Measurements from ENCODE around the gene FREM2. TPM values are rescaled to one million over a fixed set of nuclear protein-coding genes. Genes with fewer than 3 reads are reported as not detected.

The FREM2 gene
- total RNA-seq, 1 experiment from 2014 or later: 3.8 TPM

- no TSS peak for BruUV-seq (replicated peaks)
Measured at GRCh38 chr13:38880397-38880796, 193.5 kb downstream of the FREM2 start.

GRCh38 chr13:38883783-38884182 lies 196.9 kb downstream of the FREM2 start:
- BruUV-seq (replicated peaks): no TSS peak
- Histone ChIP-seq H3K27ac (ENCODE audit: low read depth, low read length, poor library complexity, severe bottlenecking) (no peak overlapping the region), H3K9me3 (ENCODE audit: low read depth, low read length, poor library complexity, severe bottlenecking) (no peaks in the 10 kb centered on the region), H3K4me3 (ENCODE audit: low read depth, low read length, poor library complexity, severe bottlenecking) (no peak overlapping the region), H3K27me3 (replicated peaks; ENCODE audit: insufficient read depth, low read depth, low read length, poor library complexity) (no peaks in the 10 kb centered on the region), H3K36me3 (ENCODE audit: insufficient read depth, low read length, poor library complexity, severe bottlenecking) (no peaks in the 10 kb centered on the region), H3K4me1 (ENCODE audit: insufficient read depth, low read length, poor library complexity, severe bottlenecking) (peaks cover 9% of the 10 kb centered on the region)
- intact Hi-C loops (cut with micrococcal nuclease; ENCODE audit: unreplicated experiment): no loop called here
- ChIA-PET CTCF (no interaction called here), POLR2A (ENCODE audit: low non-redundant PET) (no interaction called here)
- TF ChIP-seq CTCF (conservative IDR thresholded peaks at IDR 0.05; ENCODE audit: low read depth, low read length): no peak
- TF ChIP-seq EZH2 (IDR thresholded peaks at IDR 0.05; ENCODE audit: borderline replicate concordance, low read depth, low read length, poor library complexity, severe bottlenecking): no peak
- DNase-seq (ENCODE audit: low spot score): no peak

More at GRCh38 chr13:38880397-38880796, 193.5 kb downstream of the FREM2 start:
- H3K9me3 ChIP-seq (ENCODE audit: low read depth, low read length, poor library complexity, severe bottlenecking): no peaks in the 10 kb centered on the region
- POLR2A ChIA-PET (ENCODE audit: low non-redundant PET): no interaction called here
- H3K27me3 ChIP-seq (replicated peaks; ENCODE audit: insufficient read depth, low read depth, low read length, poor library complexity): no peaks in the 10 kb centered on the region
- no peak for DNase-seq (ENCODE audit: low spot score)
- H3K27ac ChIP-seq (ENCODE audit: low read depth, low read length, poor library complexity, severe bottlenecking): no peak overlapping the region
- no peak for TF ChIP-seq EZH2 (IDR thresholded peaks at IDR 0.05; ENCODE audit: borderline replicate concordance, low read depth, low read length, poor library complexity, severe bottlenecking)
- no peak for TF ChIP-seq CTCF (conservative IDR thresholded peaks at IDR 0.05; ENCODE audit: low read depth, low read length)
- CTCF ChIA-PET: no interaction called here
- no peaks in the 10 kb centered on the region for H3K36me3 ChIP-seq (ENCODE audit: insufficient read depth, low read length, poor library complexity, severe bottlenecking)
- no peak overlapping the region for H3K4me3 ChIP-seq (ENCODE audit: low read depth, low read length, poor library complexity, severe bottlenecking)
- peaks cover 9% of the 10 kb centered on the region for H3K4me1 ChIP-seq (ENCODE audit: insufficient read depth, low read length, poor library complexity, severe bottlenecking)
- intact Hi-C loops (cut with micrococcal nuclease; ENCODE audit: unreplicated experiment): no loop called here

- Histone ChIP-seq H3K4me3 (ENCODE audit: low read depth, low read length, poor library complexity, severe bottlenecking) (no peak overlapping the region), H3K9me3 (ENCODE audit: low read depth, low read length, poor library complexity, severe bottlenecking) (no peaks in the 10 kb centered on the region), H3K27ac (ENCODE audit: low read depth, low read length, poor library complexity, severe bottlenecking) (no peak overlapping the region), H3K36me3 (ENCODE audit: insufficient read depth, low read length, poor library complexity, severe bottlenecking) (no peaks in the 10 kb centered on the region), H3K4me1 (ENCODE audit: insufficient read depth, low read length, poor library complexity, severe bottlenecking) (no peaks in the 10 kb centered on the region), H3K27me3 (replicated peaks; ENCODE audit: insufficient read depth, low read depth, low read length, poor library complexity) (no peaks in the 10 kb centered on the region)
- no peak for DNase-seq (ENCODE audit: low spot score)
- CTCF ChIA-PET: no interaction called here
- no TSS peak for BruUV-seq (replicated peaks)
- POLR2A ChIA-PET (ENCODE audit: low non-redundant PET): no interaction called here
- intact Hi-C loops (cut with micrococcal nuclease; ENCODE audit: unreplicated experiment): no loop called here
- no peak for TF ChIP-seq EZH2 (IDR thresholded peaks at IDR 0.05; ENCODE audit: borderline replicate concordance, low read depth, low read length, poor library complexity, severe bottlenecking)
- TF ChIP-seq CTCF (conservative IDR thresholded peaks at IDR 0.05; ENCODE audit: low read depth, low read length): no peak
Measured at GRCh38 chr13:38888309-38888708, 201.4 kb downstream of the FREM2 start.
